Effector CD4-positive, alpha-beta T cell (primary cell): ENCODE results near the gene ZFP91.

Source experiments
- DNase-seq: peaks from one replicate; pipeline ENCODE4 v3.0.0-alpha.2; 2020

ZFP91 gene

GRCh38 chr11:58582437-58582836 lies 3.6 kb downstream of the ZFP91 start:
- DNase-seq: no peak

DNA sequence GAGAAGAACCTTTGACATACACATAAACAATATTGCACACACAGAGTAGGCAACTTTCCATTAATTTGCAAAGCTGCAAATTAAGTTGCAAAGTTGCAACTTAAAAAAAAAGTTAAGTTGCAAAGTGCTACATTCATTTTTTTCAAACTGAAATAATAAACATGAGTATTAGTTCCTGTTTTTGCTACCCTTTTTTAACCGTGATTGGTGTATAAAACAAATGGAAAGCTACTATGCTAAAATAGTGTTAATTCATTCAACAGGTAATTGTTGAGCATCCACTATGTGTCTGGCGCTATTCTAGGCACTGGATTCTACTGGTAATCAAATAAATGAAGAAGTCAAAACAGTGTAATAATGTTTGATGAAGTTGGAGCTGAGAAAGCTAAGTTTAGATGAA lies 8.1 kb downstream of the ZFP91 start:
- no peak for DNase-seq

DNA sequence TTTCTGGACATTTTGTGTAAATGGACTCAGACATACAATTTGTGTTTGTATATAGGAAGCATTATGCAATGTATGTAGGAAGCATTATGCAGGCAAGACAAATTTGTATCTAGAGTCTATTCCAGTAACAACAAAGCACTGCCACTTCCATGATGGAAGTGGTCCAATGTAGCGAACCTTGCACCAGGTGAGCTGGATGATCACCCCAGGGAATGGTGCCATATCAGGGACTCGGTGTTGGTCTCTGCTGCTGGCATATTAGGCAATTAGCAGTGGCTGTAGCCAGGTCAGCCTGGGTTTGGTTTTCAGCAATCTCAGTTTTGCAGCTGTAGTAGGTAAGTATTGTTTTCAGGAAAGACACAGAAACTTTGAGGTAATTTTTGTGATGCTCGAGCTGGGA lies 12.8 kb downstream of the ZFP91 start:
- no peak for DNase-seq

DNA sequence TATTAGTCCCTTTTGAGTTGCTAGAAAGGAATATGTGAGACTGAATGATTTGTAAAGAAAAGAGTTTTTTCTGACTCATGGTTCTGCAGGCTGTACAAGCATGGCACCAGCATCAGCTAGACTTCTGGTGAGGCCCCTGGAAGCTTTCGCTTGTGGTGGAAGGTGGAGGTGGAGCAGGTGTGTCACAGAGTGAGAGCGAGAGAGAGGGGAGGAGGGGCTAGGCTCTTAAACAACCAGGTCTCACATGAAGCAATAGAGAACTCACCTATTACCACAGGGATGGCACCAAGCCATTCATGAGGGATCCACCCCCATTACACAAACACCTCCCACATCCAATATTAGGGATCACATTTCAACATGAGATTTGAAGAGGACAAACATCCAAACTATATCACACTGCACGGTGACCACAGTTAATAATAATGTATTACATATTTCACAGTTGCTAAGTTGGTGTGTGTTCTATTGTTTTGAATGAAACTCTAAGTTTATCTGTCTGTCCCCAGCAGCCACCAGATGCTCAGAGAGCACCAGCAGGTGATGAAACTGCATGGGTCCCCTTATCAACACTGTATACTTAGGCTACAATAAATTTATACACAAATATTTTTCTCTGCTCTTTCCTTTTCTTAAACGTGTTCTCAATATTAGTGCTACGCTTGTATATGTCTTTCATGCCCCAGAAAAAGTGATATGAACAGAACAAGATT lies 14.1 kb downstream of the ZFP91 start:
- DNase-seq: no peak

DNA sequence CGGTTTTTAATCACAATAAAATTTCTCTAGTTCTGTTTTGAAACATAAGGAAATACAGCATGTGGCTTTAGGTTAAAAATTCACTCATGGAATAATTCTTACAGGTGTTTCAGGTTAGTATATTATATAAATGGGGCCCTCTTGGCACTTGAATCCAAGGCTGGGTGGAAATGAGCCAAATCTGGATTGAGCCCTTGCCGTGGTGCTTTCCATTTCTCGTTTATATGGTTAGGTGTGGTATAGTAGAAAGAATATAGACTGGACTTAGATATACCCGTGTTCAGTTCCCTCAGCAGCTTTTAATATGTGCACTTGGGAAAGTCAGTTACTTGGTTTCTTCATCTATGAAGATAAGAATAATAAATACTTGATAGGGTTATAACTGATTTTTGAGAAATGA lies 16.0 kb downstream of the ZFP91 start:
- DNase-seq: no peak

- DNase-seq: no peak
Observed at GRCh38 chr11:58596621-58597020, 17.8 kb downstream of the ZFP91 start.

- no peak for DNase-seq
Observed at GRCh38 chr11:58597486-58598144, 18.8 kb downstream of the ZFP91 start.

DNA sequence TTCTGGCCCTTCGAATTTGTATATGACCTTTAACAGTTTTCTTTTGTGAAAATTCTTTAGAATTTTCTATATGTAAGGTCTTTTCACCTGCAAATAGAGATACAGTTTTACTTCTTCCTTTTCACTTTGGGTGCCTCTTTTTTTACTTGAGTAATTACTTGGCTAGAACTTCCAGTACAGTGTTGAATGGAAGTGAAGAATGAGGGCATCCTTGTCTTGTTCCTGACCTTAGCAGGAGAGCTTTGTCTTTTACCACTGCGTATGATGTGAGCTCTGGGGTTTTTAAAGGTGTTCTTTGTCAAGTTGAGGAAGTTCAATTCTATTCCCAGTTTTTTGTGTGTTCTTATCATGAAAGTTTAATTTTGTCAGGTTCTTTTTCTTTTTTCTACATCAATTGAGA lies 21.6 kb downstream of the ZFP91 start:
- DNase-seq: no peak

DNA sequence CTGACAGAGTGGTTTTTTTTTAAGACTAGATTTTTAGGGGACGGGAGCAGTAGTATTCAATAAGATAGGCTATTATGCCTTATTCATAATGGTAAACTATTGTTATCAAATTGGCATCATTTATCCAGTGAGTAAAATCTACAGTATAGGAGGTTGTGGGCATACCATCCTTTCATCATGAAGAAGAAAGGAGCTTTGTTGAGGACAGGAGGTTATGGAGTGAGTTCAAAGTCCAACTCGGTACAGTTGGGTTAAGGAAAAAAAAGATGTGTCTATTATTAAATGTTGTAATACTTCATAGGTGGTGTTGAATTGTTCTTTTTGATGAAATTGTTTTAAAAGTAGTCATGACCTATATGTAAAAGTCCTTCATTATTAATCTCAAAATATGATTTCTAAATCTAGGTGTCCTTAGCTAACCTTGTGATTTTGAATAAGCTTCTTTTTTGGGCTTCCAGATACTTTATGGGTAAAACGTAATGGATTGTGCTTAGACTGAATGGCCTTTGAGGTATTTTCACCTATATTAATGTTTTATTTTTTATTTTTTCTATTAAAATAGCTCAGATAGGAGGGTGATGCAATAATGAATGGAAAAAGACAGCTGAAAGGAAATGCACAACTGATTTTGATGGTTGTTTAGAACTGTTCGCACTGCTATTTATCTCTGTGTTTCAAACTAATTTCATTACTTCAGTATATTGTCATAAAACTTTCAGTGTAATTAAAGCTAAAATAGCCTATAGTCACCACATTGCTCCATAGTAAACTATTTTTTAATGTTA lies 28.3 kb downstream of the ZFP91 start:
- no peak for DNase-seq

GRCh38 chr11:58608331-58608730 lies 29.5 kb downstream of the ZFP91 start:
- no peak for DNase-seq

- no peak for DNase-seq
Observed at GRCh38 chr11:58609723-58610122, 30.9 kb downstream of the ZFP91 start.

DNA sequence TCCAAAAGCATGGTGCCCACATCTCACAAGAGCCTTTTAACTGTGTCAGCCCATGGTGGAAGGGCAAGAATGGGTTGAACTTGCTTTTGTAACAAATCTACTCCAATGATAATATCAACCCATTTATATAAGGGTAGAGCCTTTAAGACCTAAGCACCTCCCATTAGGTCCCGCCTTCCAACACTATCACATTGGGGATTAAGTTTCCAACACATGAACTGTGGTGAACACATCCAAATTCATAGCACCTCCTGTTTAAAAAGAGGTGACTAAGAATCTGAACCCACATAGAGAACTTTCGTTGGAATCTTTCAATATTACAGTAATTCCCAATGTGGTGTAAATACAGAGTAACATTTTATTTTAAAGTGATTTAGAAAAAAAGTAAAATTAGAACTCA lies 34.4 kb downstream of the ZFP91 start:
- DNase-seq: no peak

DNA sequence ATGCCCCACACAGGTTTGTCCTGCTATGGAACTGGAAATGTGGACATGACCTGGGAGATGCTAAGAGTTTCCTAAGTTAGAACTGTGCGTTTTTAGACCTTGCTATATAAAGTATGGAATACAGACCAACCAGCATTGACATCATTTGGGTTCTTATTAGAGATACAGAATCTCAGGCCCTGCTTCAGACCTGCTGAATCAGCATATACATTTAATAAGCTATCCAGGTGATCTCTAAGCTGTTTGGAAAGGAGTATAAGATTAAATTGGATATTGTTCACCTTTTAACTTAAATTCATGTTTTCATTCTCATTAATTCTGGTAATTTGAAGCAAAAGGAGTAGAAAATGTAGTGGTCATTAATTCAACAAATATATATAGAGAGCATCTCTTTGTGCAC lies 36.7 kb downstream of the ZFP91 start:
- DNase-seq: no peak

- DNase-seq: no peak
Observed at GRCh38 chr11:58616594-58616993, 37.7 kb downstream of the ZFP91 start.

- no peak for DNase-seq
Observed at GRCh38 chr11:58617976-58618557, 39.2 kb downstream of the ZFP91 start.

GRCh38 chr11:58621586-58622262 lies 42.9 kb downstream of the ZFP91 start:
- no peak for DNase-seq

DNA sequence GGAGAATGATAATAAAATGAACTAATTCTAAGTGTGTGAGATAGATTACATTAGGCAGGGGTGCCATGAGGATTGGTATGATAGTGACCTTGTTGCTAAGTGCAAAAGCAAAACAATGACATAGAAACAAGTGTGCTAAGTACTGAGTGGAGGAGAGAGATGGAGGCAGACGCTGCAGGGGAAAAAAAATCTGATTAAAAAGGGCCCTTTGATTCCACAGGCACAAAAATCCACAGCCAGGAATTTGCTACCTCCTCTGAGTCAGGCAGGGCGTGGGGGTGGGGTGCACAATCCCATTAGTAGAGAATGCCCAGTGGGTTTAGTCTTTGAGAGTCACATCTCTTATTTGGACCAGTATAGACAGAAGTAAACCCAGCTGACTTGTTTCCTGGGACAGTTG lies 43.5 kb downstream of the ZFP91 start, which contains the start of gene CNTF:
Gene CNTF (plus strand): TSS at position 322 of the 400 bp plus-strand sequence. CDS start 88 bp downstream, outside the sequence.
- DNase-seq: no peak

- DNase-seq: no peak
Observed at GRCh38 chr11:58625086-58625485, 46.2 kb downstream of the ZFP91 start.

DNA sequence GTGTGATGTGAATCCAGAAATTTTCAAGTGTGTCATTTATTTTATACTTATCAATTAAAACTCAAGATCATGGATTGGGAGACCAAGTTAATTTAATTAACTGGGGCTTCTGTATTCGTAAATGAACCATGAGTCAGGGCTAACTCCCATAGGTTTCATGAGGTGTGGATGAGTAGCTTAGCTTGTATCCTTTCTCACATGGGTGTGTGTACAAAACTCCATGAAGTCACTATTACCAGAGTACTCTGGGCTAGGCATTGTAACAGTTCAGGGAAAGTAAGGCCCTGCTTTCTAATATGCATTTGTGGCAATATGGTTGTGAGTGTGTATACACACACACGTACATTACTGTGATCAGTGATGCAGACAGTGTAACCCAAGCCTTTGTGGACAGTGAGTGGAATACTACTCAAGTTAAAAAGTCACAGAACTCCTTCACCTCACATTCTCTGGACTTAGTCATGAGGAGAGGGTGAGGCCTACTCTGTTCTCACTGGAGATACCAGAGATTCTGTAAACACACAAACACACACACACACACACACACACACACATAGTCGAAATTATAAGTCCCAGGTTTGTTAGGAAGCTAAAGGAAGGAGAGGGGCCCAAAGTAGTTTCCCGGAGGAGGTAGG lies 47.1 kb downstream of the ZFP91 start:
- no peak for DNase-seq

- DNase-seq: no peak
Observed at GRCh38 chr11:58626934-58627483, 48.1 kb downstream of the ZFP91 start.

DNA sequence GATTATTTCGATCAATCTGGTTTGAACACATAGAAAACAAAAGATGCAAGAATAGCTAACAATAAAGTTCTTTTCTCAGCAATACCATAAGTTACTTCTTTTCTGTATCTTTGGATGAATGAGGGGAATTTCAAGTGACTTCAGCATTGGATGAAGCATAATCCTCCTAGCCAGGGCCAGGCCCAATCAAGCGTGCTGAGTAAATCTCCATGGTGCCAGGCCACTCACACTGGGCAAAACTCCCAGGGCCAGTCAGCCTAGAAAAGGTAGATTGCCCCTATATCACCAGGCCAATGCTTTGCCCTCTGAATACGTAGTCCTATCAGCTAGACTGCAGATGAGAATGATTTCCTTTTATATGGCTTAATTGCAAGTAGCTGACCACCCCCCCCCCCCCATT lies 49.6 kb downstream of the ZFP91 start:
- DNase-seq: no peak

DNA sequence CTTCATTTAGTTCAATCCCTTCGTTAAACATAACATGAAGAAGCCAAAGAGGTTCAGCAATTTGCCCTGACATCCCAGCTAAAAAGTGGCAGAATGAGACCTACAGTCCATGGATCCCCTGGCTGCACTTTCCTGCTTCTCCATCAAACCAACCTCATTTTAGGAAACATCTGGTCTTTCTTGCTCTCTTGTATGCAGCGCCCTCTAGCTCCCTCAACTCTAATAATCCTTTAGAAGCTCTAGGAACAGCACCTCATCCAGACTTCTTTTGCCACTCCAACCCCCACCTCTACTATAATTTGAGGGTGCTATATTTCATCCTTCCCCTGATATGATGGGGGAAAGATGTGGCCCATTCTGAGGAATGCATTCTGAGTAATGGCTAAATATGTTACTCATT lies 51.0 kb downstream of the ZFP91 start:
- DNase-seq: no peak
